ENCODE data around the gene PXMP2. TPM values are rescaled to one million over a fixed set of nuclear protein-coding genes. Genes with fewer than 3 reads are reported as not detected.

The PXMP2 gene
- total RNA-seq, 1 donor from 2014 or later = 18.6 TPM

Small RNA genes lying within 50 kb of the gene (small RNA-seq; reads per million reads assigned to genes)
- not detected for gene RNA5SP379

Other genes with a start within 250 kb of the PXMP2 start
- 7.4 and 30.6 TPM in 2 replicates for gene FBRSL1, start 197.4 kb upstream of the PXMP2 start, total RNA-seq (ENCODE audit: low replicate concordance)
- 0.34 TPM in 1 of 2 replicates, not detected in the other for gene LRCOL1, start 77.0 kb upstream of the PXMP2 start, total RNA-seq (ENCODE audit: low replicate concordance)
- 0.15 TPM in 1 of 2 replicates, not detected in the other for gene P2RX2, start 68.8 kb upstream of the PXMP2 start, total RNA-seq (ENCODE audit: low replicate concordance)
- gene POLE, start 245 bp upstream of the PXMP2 start, total RNA-seq (ENCODE audit: low replicate concordance) = 46.8 and 69.7 TPM in 2 replicates
- 41.3 and 49.2 TPM in 2 replicates for gene PGAM5, start 23.3 kb downstream of the PXMP2 start, total RNA-seq (ENCODE audit: low replicate concordance)
- 59.1 and 65.7 TPM in 2 replicates for gene ANKLE2, start 74.2 kb downstream of the PXMP2 start, total RNA-seq (ENCODE audit: low replicate concordance)
- gene GOLGA3, start 141.3 kb downstream of the PXMP2 start, total RNA-seq (ENCODE audit: low replicate concordance) = 8.5 and 19.4 TPM in 2 replicates
- 25.6 and 36.1 TPM in 2 replicates for gene CHFR, start 200.0 kb downstream of the PXMP2 start, total RNA-seq (ENCODE audit: low replicate concordance)

All from neural progenitor cell (in vitro differentiated cells).